Epithelial cell of proximal tubule (primary cell): ENCODE measurements around the gene UGT1A4. TPM values are rescaled to one million over a fixed set of nuclear protein-coding genes. Genes with fewer than 3 reads are reported as not detected.

Experiments used
- DNase-seq: peaks from one replicate; pipeline ENCODE4 v3.0.0-alpha.2; 2011; ENCODE audit warnings: low read depth
- H3K4me3 ChIP-seq: 2 replicates; pipeline ENCODE4 v1.5.1; 2011; ENCODE audit warnings: low read depth, mild to moderate bottlenecking, low read length
- CTCF ChIP-seq: conservative IDR thresholded peaks from 2 replicates; pipeline ENCODE4 v1.5.1; 2012; ENCODE audit warnings: low read depth, mild to moderate bottlenecking, low read length
- total RNA-seq: library from RNA; depleted of rRNA; stranded (reverse); fragments of >200 nt; gene quantifications from 2 replicates; pipeline ENCODE4 v1.2.3, GENCODE V29; 2015

The UGT1A4 gene
- total RNA-seq, 1 donor from 2014 or later = not detected

GRCh38 chr2:233789554-233789953 is 71.0 kb downstream of the UGT1A4 start:
- DNase-seq = no peak
- no peak overlapping the region for H3K4me3 ChIP-seq
- TF ChIP-seq CTCF = no peak

DNA sequence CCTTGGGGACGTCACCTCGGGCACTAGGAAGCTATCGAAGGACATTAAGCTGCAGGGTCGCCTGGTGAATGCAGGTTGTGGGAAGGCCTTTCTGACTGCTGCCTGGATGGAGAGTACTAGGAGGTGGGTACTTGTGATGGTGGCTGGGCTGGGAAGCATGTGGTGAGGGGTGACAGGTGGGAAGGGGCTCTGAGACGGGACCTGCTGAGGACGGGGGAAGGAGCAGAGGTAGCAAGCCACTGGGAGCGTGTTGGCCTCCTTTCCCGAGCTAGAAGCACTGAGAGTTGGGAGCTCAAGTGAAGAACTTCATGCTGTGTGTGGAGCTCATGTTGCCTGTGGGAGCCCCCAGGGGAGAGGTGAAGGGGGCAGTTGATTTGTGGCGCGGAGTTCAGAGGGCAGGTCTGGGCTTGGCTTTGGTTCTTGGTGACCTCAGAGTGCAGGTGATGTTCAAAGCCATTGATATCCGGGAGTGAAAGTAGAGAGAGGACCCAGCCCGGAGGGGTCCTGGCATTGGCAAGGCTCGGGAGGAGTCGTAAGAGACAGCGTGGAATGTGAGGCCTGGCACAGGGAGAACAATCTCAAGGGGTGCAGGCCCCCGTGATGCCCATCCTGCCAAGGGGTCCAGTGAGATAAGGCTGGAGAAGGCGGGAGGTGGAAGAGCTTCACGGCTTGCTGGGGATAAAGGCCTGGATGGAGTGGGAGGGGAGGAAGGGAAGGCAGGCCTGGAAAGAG is 72.8 kb downstream of the UGT1A4 start:
- H3K4me3 ChIP-seq = no peak overlapping the region
- DNase-seq = no peak
- TF ChIP-seq CTCF = no peak

GRCh38 chr2:233791883-233792329 is 73.4 kb downstream of the UGT1A4 start:
- TF ChIP-seq CTCF = no peak
- H3K4me3 ChIP-seq = no peak overlapping the region
- DNase-seq = no peak

GRCh38 chr2:233792720-233793119 is 74.2 kb downstream of the UGT1A4 start:
- no peak for TF ChIP-seq CTCF

DNA sequence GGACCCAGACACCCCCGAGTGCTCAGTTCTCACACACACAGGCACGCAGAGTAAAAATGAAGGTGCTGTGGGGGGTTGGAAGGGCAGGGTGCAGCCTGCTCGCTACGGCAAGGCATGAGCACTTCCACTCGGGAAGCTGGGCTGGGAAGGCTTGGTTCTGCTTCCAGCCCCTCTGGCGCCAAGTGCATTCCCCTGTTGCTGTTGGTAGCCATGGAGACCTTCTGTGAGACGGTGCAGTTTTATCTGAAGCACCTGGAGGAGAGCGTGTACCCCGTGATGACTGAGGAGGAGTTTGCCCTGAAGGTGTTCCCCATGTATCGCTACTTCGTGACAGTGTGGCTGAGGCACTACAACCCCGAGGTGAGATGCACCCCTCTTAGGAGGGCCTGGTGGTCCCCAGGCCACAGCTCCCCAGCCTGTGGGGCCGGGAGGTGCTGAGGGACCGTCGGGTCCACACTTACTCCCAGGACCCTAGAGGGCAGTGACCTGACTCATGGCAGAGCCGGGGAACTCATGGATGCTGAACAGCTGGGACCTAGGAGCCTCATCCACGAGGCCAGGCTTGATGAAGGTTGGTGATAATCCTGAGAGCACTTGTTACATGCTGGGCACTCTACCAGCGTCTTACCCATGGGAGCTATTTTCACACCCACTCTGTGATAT is 75.1 kb downstream of the UGT1A4 start:
- DNase-seq = no peak
- H3K4me3 ChIP-seq = no peak overlapping the region
- no peak for TF ChIP-seq CTCF

More at GRCh38 chr2:233792720-233793119, 74.2 kb downstream of the UGT1A4 start:
- no peak for DNase-seq
- H3K4me3 ChIP-seq = no peak overlapping the region

- no peak for TF ChIP-seq CTCF
- DNase-seq = no peak
- H3K4me3 ChIP-seq = no peak overlapping the region
Measured at GRCh38 chr2:233794128-233794658, 75.7 kb downstream of the UGT1A4 start.
